Measurements from ENCODE around the gene BIRC7.

DNA sequence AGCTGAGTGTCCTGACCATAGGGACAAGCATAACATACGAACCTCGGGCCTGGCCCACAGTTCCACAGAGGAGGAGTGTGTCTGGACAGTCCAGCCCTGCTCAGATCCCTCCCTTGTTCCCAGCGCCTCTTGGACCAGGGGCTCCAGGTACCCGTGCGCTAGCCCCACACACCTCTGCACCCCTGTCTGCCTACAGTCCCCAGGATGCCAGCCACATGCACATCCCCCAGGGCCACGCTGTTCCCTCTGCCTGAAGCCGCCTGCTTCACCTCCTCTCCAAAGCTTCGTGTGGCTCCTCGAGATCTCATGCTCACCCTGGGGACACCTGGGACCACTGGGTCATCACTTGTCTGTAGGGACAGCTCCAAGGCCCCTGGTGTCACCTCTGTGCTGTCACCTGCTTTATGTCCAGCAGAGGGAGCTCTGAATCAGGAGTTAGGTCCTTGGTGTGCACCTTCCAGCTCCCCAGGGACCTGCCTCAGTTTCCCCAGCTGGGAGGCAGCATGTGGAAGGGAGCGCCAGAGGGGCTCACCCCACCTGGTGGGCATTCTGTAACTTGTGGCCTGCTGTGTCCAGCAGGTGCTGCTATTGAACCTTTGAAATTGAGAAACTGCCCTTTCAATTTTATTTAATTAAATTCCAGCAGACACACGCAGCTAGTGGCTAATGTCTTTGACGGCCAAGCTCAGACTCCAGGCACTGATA, 12.4 kb upstream of the BIRC7 start:
- TF ChIP-seq, protein P1, sequence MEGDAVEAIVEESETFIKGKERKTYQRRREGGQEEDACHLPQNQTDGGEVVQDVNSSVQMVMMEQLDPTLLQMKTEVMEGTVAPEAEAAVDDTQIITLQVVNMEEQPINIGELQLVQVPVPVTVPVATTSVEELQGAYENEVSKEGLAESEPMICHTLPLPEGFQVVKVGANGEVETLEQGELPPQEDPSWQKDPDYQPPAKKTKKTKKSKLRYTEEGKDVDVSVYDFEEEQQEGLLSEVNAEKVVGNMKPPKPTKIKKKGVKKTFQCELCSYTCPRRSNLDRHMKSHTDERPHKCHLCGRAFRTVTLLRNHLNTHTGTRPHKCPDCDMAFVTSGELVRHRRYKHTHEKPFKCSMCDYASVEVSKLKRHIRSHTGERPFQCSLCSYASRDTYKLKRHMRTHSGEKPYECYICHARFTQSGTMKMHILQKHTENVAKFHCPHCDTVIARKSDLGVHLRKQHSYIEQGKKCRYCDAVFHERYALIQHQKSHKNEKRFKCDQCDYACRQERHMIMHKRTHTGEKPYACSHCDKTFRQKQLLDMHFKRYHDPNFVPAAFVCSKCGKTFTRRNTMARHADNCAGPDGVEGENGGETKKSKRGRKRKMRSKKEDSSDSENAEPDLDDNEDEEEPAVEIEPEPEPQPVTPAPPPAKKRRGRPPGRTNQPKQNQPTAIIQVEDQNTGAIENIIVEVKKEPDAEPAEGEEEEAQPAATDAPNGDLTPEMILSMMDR (IDR thresholded peaks at IDR 0.05): peak; percentile 47 to 64 (median 55)
- TF ChIP-seq POLR2A (IDR thresholded peaks at IDR 0.05): no peak
